GM12801 (cell line): Measurements from ENCODE around the gene NR6A1.

Source experiments
- TF ChIP-seq, protein P1 (sequence below): IDR thresholded peaks from one replicate; pipeline ENCODE4 v1.5.1; 2011; ENCODE audit warnings: control low read depth; ENCODE audit not compliant: insufficient read length; ENCODE audit errors: extremely low read depth

NR6A1 gene

DNA sequence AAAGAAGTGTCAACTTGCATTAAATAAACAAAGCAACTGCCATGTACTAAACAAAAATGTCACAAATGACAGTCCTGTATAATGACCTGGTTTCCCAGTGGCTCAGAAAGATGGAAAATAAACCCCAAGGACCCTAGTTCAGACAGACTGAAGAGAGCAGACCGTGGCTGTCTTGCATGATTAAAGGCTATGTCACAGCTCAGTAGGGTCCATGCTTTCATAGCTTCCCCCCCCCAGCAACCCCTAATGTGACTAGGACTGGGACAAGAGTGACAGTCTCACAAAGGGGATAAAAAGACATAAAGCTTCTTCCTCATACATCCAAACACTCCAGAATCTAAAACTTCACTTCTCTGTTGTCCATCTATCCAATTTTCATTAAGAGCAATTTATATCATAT is 113.6 kb downstream of the NR6A1 start:
- TF ChIP-seq, protein P1, sequence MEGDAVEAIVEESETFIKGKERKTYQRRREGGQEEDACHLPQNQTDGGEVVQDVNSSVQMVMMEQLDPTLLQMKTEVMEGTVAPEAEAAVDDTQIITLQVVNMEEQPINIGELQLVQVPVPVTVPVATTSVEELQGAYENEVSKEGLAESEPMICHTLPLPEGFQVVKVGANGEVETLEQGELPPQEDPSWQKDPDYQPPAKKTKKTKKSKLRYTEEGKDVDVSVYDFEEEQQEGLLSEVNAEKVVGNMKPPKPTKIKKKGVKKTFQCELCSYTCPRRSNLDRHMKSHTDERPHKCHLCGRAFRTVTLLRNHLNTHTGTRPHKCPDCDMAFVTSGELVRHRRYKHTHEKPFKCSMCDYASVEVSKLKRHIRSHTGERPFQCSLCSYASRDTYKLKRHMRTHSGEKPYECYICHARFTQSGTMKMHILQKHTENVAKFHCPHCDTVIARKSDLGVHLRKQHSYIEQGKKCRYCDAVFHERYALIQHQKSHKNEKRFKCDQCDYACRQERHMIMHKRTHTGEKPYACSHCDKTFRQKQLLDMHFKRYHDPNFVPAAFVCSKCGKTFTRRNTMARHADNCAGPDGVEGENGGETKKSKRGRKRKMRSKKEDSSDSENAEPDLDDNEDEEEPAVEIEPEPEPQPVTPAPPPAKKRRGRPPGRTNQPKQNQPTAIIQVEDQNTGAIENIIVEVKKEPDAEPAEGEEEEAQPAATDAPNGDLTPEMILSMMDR = no peak

- TF ChIP-seq, protein P1 = no peak
Measured at GRCh38 chr9:124654431-124654830, 116.7 kb downstream of the NR6A1 start.

GRCh38 chr9:124652615-124653393 is 118.3 kb downstream of the NR6A1 start:
- TF ChIP-seq, protein P1 = no peak

- TF ChIP-seq, protein P1 = no peak
Measured at GRCh38 chr9:124652203-124652602, 118.9 kb downstream of the NR6A1 start.

GRCh38 chr9:124645274-124645673 is 125.8 kb downstream of the NR6A1 start:
- TF ChIP-seq, protein P1 = no peak

DNA sequence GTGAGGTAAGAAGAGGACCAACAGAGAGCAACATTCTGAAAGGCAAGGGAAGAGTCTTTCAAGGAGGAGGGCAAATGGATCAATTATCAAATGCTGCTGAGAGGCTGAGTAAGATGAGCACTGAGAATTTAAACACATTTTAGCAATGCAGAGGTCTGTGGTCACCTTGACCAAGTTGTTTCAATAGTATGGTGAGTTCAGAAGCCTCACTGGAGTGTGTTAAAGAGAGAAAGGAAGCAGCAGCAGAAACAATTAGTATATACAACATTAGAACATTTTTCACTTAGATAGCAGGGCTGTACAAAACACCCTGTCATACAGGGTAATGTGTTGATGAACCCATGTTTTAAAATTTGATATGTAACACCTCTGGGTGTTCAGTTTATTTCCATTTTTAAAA is 131.5 kb downstream of the NR6A1 start:
- TF ChIP-seq, protein P1 = no peak

DNA sequence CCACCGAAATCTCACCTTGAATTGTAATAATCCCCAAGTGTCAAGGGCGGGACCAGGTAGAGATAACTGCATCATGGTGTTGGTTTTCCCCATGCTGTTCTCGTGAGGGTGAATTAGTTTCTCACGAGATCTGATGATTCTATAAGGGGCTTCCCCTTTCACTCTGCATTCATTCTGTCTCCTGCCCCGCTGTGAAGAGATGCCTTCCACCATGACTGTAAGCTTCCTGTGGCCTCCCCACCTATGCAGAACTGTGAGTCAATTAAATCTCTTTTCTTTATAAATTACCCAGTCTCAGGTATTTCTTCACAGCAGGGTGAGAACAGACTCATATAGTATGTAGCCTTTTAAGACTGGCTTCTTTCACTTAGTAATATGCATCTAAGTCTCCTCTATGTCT is 135.8 kb downstream of the NR6A1 start:
- TF ChIP-seq, protein P1 = no peak
